ENCODE data around the gene EIF2A. TPM values are rescaled to one million over a fixed set of nuclear protein-coding genes. Genes with fewer than 3 reads are reported as not detected.
A peak's percentile ranks its signal among the peaks of the same experiment; 100 is the strongest.
"Not testable (repeated sequence)": the region's sequence is repeated elsewhere in the genome, so short reads cannot be mapped to it uniquely, and the experiment has no call there.

The EIF2A gene
- total and polyA plus RNA-seq, 9 of the 15 experiments (the other 6 are each of a cell fraction or from before 2014, with no cell fraction given), result 106 to 192 (median 168) TPM

- TF ChIP-seq ZBTB40 (IDR thresholded peaks at IDR 0.05), result peak; percentile 29; the same call in 1 of the 2 replicates
- TF ChIP-seq ZBTB40 (CRISPR knock-in tag; IDR thresholded peaks at IDR 0.05), result not testable (repeated sequence)
- TF ChIP-seq, protein P1, sequence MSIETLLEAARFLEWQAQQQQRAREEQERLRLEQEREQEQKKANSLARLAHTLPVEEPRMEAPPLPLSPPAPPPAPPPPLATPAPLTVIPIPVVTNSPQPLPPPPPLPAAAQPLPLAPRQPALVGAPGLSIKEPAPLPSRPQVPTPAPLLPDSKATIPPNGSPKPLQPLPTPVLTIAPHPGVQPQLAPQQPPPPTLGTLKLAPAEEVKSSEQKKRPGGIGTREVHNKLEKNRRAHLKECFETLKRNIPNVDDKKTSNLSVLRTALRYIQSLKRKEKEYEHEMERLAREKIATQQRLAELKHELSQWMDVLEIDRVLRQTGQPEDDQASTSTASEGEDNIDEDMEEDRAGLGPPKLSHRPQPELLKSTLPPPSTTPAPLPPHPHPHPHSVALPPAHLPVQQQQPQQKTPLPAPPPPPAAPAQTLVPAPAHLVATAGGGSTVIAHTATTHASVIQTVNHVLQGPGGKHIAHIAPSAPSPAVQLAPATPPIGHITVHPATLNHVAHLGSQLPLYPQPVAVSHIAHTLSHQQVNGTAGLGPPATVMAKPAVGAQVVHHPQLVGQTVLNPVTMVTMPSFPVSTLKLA (conservative IDR thresholded peaks at IDR 0.05), result 0 out of 4 replicates have a peak, but pooled peaks of 1 of the 2 experiments have one; percentile 18
- TF ChIP-seq, protein P2, sequence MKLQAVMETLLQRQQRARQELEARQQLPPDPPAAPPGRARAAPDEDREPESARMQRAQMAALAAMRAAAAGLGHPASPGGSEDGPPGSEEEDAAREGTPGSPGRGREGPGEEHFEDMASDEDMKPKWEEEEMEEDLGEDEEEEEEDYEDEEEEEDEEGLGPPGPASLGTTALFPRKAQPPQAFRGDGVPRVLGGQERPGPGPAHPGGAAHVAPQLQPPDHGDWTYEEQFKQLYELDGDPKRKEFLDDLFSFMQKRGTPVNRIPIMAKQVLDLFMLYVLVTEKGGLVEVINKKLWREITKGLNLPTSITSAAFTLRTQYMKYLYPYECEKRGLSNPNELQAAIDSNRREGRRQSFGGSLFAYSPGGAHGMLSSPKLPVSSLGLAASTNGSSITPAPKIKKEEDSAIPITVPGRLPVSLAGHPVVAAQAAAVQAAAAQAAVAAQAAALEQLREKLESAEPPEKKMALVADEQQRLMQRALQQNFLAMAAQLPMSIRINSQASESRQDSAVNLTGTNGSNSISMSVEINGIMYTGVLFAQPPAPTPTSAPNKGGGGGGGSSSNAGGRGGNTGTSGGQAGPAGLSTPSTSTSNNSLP (IDR thresholded peaks at IDR 0.05; ENCODE audit: borderline replicate concordance, low read depth, low read length), result 0 out of 2 replicates have a peak, but pooled peaks have one; percentile 38
- TF ChIP-seq LEF1 (IDR thresholded peaks at IDR 0.05), result peak; percentile 56; the same call in 1 of the 2 replicates
- peak; percentile 41; the same call in 1 of the 2 replicates for TF ChIP-seq PML (IDR thresholded peaks at IDR 0.05; ENCODE audit: low read length)
- TF ChIP-seq BRD9 (IDR thresholded peaks at IDR 0.05; ENCODE audit: low read depth, partially characterized antibody), result peak; percentile 79
- TF ChIP-seq CEBPG (CRISPR knock-in tag; IDR thresholded peaks at IDR 0.05), result peak; percentile 75
- peak; percentile 94 to 99 for TF ChIP-seq CEBPG (tag; conservative IDR thresholded peaks at IDR 0.05 in 1 of 2, IDR thresholded peaks at IDR 0.05 in 1 of 2)
- peak; percentile 49 for TF ChIP-seq TCF3 (CRISPR knock-in tag; IDR thresholded peaks at IDR 0.05)
- TF ChIP-seq TAF9B (IDR thresholded peaks at IDR 0.05; ENCODE audit: partially characterized antibody), result peak; percentile 67
- TF ChIP-seq MTA3 (IDR thresholded peaks at IDR 0.05; ENCODE audit: borderline replicate concordance), result peak; percentile 67; the same call in 1 of the 2 replicates
- 0 out of 2 replicates have a peak, but pooled peaks have one; percentile 9 for TF ChIP-seq L3MBTL2 (IDR thresholded peaks at IDR 0.05)
- 0 out of 2 replicates have a peak, but pooled peaks have one; percentile 55 for TF ChIP-seq EP400 (IDR thresholded peaks at IDR 0.05)
- TF ChIP-seq NBN (IDR thresholded peaks at IDR 0.05; ENCODE audit: low read depth), result peak; percentile 91
Measured at GRCh38 chr3:150600647-150601530, 54.3 kb downstream of the EIF2A start (continued).
